Daoy (cell line): ENCODE measurements around the gene RBFOX2. TPM values are rescaled to one million over a fixed set of nuclear protein-coding genes. Genes with fewer than 3 reads are reported as not detected.

Source experiments
- DNase-seq: peaks from one replicate; pipeline ENCODE4 v3.0.0-alpha.2; 2015; ENCODE audit warnings: low read depth
- total RNA-seq: library from RNA; depleted of rRNA; stranded (reverse); fragments of >200 nt; shearing (Covaris generic); gene quantifications from 2 replicates; pipeline ENCODE4 v1.2.3, GENCODE V29; 2014

The RBFOX2 gene
- total RNA-seq, 1 experiment from 2014 or later = 83.1 TPM

DNA sequence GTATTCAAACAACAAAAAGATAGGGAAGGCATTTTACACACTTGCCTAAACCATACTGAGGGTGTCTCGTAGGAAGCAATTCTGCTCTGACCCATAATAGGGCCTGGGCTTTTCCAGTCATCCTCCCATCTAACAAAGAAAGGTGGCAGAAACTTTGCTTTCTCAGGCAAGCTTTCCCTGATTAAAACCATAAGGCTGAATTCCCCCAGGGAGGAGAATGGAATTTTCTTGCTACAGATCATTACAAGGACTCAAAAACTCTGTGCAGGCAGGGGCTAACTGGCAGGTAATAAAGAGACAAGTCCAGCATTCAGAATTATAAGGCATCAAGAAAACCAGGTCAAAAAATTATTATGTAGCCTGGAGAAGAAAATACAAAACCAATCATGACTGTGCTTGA is 90.4 kb downstream of the RBFOX2 start:
- DNase-seq = no peak

DNA sequence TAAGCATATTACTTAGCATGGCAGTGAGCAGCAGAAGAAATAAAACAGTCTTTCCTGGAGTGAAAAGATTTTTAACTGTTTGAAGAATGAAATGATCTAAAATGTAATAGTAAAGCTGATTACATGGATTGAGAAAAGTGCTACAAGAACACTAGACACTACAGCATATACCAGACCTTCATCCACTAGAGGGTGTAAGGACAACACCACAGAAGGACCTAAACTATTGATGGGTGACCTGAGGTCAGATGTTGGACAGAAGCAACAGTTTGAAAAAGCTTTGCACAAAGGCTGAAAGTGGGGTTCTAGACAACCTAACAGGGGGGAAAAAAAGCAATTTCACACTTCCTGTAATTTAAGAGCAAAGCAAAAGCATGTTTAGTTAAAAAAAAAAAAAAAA is 97.7 kb downstream of the RBFOX2 start:
- DNase-seq = peak; percentile 45

DNA sequence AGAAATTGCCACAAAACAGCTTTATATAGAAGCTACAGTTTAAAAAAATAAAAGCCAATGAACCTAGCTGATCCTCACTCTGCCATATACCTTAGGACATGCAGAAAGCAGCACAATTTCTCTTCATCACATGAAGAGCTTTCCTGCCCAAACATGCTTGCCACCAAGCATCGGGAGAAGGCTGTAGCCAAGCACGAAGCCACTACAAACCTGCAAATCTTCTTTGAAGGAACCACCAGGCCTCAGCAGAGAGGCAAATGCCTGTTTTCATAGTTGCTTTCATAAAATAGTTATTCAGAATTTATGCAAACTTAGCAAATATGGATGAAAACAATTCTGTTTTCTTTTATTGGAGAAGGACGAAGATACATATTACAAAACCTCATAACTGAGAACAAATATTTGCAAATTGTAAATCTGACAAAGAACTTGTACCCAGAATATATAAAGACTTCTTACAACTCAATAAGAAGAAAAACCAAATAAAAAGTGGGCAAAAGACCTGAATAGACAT is 100.3 kb downstream of the RBFOX2 start:
- DNase-seq = no peak

DNA sequence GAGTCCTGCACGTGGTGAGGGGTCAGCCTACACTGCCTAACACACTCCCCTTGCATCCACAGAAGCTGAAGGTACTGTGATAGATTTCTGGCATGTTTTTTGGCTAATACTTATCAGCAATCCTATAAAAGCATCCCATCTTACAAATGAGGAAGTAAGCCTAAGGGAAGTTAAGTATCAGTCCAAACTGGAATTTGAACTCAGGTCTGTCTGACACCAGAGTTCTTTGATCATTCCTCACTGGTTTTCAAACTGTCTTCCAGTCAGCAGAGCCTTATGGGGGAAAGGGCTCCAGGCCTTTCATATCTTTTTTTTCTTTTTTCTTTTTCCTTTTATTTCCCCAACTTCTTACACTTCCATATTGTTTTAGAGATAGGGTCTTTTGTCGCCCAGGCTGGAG is 105.6 kb downstream of the RBFOX2 start:
- DNase-seq = no peak

DNA sequence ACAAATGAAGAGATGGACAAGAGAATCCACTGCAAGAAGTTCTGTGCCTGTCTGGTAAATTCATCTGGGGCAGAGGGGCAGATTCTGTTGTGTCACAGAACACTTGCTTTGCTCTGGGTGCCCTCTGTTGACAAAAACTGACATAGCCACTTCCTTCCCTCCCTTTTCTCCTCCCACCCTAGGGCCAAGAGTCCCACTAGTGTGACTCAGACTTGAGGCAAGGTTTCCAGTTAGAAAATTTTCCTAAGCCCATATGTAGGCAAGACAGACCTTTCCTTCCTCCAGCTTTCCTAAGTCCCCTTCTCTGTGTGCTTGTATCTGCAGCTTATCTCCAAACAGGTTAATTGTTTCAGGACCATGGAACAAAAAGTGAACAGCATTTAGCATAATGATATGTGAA is 106.8 kb downstream of the RBFOX2 start:
- peak; percentile 89 for DNase-seq

DNA sequence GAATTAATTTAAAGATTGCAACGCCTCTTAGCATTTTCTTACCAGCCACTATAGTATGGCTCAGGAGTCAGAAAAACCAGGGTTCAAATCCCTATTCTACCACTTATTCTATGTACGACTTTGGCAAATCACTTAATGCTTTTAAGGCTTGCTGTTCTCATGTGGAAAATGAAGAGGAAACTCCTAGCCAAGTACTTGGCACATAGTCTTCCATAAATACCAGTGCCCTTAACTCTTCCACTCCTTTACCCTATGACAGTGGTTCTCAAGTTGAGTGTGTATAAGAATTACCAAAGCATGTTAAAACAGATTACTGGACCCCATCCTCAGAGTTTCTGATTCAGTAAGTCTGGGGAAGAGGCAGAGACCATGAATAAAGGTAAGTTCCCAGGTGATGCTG is 107.6 kb downstream of the RBFOX2 start:
- no peak for DNase-seq

DNA sequence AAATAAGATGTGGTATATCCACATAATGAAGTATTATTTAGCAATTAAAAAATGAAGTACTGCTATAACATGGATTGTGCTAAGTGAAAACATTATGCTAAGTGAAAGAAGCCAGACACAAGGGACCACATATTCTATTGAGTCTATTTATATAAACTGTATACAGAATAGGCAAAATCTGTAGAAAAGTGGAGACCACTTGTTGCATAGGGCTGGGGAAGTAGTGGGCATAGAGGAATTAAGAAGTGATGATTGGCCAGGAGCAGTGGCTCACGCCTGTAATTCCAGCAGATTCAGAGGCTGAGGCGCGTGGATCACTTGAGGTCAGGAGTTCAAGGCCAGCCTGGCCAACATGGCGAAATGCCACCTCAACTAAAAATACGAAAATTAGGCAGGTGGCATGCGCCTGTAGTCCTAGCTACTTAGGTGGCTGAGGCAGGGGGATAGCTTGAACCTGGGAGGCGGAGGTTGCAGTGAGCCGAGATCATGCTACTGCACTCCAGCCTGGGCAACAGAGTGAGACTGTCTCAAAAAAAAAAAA is 109.6 kb downstream of the RBFOX2 start:
- DNase-seq = no peak

DNA sequence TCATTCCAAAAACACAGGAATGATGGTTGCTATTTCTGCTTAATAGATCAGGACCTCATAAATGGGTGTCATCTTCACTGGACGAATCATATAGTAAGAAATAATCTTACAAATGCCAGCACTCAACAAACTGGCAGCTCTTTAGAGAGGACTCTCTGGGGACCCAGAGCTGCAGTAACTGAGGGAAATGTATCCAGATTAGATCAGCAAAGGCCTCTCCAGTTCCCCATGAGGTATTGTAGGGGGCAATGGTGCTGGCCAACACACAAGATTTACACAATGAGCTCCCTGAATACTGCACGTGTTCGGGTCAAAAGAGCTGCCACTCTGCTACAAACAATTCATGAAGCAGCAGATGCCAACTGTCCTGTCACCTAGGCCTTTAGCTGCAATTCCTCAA is 110.2 kb downstream of the RBFOX2 start:
- DNase-seq = no peak

DNA sequence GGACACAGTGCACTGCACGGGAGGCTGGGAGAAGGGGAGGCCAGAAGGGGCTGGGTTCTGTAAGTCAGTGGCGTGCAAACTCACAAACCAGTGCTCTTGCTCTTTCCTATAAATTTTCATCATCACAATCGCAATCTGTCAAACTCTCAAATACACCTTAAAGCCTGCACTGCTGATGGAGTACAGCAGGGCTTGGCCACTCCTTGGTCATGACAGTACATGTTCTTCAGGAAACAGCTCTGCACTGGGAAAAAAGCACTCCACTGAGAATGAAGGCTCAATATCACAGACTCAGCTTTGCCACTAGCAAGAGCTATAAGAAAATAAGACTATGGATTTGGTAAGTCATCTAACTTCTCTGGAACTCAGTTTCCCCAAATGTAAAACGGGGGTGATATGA is 111.0 kb downstream of the RBFOX2 start:
- no peak for DNase-seq

DNA sequence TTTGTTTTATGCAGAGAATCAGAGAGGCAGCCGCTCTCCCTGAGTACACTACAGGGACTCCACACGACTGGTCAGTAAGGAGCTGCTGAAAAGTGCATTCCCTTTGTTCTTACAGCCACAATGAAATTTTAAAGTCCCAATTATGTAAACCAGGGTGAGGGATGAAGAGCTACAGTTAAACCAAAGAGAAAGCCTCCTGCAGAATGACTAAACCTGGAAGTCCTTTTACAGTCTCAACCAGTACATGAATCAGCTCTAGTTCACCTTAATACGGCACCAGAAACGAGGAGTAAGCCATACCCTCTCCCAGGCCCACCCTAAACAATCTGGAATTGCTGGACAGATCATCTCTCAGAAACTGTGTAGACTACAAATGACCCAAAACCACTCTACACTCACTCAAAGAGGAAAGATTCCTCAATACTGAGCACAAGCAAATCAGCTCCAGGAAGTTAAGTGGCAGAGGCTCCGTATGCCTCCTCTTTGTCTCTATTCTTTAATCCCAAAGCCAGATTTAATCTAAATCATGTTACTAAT is 113.1 kb downstream of the RBFOX2 start:
- DNase-seq = peak; percentile 65

DNA sequence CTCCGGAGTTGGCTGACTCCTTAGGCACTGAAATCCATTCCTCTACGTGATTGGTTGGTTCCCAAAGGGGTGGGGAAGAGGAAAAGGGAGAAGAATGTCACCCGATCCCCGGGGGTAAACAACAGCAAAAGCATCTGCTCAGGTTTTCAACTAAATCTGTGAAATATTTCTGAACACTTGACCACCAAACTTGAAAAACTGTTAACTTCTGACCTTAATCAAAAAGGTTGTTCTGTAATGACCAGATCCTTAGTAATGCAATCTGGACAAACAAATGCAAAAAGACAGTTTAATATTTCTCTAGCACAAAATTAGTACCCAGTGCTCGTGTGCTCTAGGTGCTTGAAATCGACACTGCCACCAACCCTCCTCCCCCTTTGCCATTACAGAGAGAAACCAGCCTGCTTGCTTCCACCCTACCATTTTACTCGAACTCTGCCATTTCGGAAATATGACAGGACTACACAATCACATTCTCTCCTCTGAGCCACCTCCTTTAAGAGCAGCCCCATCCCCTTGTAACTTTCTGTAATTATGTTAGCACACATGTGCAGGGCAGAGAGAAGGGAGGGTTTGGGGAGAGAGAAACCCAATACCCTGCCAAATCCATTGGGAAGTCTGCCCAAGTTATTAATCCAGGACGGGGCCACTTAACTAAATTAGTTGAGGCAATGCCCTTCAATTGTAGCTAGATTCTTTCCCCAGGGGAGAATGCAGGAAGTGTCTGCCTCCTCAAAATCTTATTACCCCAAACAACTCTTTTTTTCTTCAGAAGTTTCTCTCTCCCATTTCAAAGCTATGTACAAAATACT is 113.8 kb downstream of the RBFOX2 start:
- DNase-seq = peak; percentile 88

DNA sequence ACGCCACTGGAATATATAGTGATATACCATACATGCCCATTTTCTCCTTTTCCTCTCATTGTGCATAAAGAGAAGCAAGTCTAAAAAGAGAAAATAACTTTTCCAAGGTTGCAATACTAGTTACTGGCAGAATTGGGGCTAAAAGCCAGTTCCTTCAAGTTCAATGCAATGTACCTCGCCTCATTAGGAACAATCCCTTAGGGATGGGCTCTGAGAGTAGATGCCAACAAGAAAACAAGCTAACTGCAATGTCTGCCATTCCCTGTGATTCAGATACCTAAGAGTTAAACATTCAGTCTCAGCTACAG is 114.3 kb downstream of the RBFOX2 start:
- no peak for DNase-seq

DNA sequence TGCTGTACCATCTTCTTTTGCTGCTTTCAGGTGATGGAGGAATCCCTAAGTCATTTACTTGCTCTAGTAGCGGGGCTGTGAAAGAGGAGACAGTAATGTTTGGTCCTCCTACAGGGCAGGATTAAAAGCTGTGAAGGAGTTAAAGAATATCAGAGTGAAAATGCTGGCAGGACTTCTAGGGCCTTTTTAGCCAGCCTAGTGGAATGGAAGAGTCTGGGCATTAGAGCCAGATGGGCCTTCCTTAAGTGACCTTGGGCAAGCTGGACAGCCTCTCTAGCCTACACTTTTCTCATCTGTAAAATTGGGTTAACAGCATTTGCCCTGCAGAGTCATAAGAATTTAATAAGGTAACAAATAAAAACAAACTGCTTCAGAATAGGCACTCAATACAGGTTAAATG is 114.7 kb downstream of the RBFOX2 start:
- DNase-seq = no peak

DNA sequence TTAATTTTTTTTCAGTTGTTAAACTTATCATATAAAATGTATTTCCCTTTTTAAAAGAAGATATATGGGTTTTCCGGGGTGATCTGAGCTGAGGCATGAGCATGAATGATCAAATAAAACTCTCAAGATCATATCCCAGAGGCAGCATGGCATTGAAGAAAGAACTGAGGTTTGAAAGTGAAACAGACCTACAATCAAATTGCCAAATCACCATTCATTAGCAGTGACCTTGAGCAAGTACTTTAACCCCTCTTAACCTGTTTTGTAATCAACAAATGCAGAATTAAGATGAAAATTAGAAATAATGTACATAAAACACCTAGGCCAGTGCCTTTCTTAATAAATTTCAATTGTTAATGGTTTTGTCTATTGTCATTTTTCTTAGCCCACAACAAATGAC is 116.0 kb downstream of the RBFOX2 start:
- DNase-seq = no peak

DNA sequence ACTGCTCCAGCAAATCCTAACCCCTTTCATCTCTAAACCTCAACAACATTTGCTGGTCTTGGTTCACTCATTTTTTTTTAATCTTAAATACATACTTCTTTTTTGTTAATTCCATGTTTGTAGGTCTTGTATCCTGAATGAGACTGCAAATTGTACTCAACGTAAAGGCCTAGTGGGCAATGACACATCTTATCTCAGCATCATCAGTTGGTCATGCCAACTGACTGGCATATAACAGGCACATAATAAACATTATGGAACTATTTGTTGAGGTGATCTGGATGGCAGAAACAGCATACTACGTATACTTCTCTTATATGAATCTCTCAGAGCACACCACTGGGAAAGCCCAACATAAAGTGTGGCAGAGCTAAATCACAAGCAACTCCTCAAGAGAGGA is 116.7 kb downstream of the RBFOX2 start:
- DNase-seq = no peak

DNA sequence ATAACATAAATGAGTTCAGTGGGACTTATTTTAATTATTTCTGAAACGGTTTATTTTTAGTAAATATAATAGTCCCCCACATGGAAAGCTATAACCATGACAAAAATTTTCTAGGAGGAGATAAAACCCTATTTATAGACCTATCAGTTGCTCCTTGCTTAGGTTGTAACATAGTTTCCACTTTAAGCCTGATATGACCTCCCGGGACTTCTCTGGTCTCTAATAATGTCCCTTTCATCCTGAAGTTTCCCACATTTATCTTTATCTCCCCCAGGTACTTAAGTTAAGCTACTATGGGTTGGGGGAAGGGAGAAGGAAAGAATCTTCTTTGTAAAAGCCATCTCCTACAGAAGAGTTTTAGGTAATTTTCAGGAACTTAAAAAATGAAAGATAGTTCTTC is 117.7 kb downstream of the RBFOX2 start:
- no peak for DNase-seq

DNA sequence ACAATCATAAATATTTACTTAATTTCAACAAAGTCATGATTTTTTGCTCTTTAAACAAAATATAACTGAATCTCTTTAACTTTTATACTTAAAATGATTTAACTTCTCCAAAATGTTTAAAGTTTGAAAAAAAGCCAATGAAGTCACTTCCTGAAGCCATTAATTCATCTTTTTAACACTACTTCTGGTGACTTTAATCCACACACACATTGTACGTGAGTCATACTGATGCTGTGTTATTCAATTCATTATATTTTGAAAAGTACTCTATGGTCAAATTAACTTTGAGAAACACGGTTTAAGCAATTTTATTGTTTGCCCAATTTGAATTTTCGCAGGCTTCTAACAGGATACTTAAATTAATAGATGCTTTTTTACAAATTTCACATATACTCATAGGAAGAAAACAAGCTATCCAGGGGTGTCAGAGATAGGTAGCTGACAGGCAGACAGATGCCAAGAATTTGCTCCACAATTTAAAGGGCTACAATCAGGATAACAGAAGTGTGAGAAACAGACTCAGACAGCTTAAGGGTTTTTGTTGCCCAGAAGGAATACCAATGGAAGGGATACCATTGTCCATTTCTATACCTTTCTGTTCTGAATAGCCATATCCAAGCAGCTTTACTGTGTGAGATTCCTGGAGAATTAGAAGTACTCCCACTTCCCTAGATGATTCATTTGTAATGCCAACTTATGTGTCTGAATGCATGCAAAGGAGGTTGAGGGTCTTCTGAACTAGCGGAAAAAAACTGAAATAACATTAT is 118.4 kb downstream of the RBFOX2 start:
- peak; percentile 15 for DNase-seq

DNA sequence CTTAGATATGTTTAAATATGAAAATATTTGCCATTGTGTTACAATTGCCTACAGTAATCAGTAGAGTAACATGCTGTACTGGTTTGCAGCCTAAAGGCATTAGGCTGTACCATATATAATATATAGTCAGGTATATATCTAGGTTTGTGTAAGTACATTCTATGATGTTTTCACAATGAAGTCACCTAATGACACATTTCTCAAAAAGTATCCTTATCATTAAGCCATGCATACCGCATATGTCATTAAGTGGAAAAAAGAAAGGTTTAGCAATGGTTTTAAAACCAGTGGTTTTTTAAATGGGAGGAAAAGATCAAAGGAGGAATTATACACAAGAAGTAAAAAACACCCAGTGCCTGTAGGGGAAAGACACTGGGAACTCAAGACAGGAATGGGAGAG is 122.7 kb downstream of the RBFOX2 start:
- DNase-seq = no peak

DNA sequence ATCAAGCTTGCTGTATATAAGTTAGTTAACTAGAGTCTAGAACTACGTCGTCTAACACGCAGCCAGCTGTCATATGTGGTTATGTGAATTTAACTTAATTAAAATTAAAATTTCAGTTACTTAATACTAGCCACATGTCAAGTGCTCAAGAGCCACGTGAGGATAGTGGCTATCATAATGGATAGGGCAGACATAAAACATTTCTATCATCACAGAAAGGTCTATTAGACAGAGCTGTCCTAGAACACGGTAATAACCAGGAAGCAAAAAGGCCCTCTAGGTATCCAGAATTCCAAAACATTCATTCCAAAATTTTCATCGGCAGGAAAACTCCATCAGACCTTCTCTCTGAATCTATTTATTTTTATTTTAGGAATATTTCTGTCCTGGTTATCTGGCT is 123.9 kb downstream of the RBFOX2 start:
- DNase-seq = no peak

DNA sequence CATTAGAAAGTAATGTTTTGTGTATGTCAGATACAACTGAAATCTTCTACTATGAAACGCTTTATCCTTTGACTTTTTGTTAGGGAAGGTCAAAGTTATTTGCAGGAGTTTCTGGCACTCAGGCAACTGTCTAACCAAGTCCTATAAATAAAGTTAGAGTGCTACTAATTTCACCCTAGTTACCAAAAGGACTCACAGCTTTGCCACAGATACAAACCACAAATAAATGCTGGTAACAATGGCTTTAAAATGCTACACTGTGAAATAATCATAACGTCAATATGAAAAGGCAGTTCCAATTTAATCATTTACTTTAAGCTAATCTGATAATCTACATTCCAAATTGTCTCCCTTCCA is 124.3 kb downstream of the RBFOX2 start:
- no peak for DNase-seq

DNA sequence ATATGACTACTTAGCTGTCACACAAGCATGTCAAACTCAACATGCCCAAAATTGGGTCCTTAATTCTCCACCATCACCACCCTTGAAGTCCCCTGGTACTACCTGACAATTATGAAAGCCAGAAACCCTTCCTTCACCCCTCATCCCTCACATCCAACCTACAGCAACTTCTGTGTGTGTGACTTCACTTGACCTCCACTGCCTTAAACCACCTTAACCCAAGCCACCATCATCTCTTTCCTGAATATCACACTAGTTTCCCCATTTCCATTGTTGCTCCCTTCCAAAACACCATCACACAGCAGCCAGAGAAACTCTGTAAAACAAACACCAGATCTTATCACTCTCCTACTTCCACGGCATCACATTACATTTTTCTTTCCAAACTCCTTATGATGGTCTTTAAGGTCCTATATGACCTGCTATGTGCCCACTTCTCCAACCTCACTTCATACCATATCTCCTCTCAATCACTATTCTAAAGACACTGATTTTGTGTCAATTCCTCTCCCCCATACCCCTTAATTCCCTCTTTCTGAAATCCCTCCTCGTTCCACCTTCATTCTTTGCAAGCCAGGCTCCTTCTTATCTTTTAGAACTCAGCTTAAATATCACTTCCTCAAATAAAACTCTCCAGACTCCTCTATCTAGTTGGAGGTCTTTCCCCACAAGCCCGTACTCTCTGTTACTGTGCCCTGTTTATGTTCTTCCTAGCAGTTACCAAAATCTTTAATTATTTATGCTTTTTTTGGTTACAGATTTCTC is 124.9 kb downstream of the RBFOX2 start:
- DNase-seq = no peak
